Mucosa of stomach (tissue), 1 donor: ENCODE data around the gene VPS16.

Experiments used
- H3K27me3 ChIP-seq: one replicate; pipeline ENCODE4 v1.7.0; 2013; ENCODE audit warnings: mild to moderate bottlenecking, low read length; ENCODE audit not compliant: control insufficient read depth, insufficient read depth
- H3K36me3 ChIP-seq: one replicate; pipeline ENCODE4 v1.7.0; 2013; ENCODE audit warnings: low read length; ENCODE audit not compliant: control insufficient read depth, insufficient read depth
- H3K4me1 ChIP-seq: one replicate; pipeline ENCODE4 v1.7.0; 2013; ENCODE audit warnings: mild to moderate bottlenecking, low read length; ENCODE audit not compliant: control insufficient read depth, insufficient read depth
- H3K4me3 ChIP-seq: one replicate; pipeline ENCODE4 v1.7.0; 2013; ENCODE audit warnings: low read length
- H3K9ac ChIP-seq: one replicate; pipeline ENCODE4 v1.7.0; 2013; ENCODE audit warnings: mild to moderate bottlenecking, low read length, moderate library complexity
- H3K9me3 ChIP-seq: one replicate; pipeline ENCODE4 v1.7.0; 2013; ENCODE audit warnings: mild to moderate bottlenecking, low read length, moderate library complexity; ENCODE audit not compliant: control insufficient read depth
- donor health status: Pancreatic carcinoma.

VPS16 gene

GRCh38 chr20:2840138-2840966, at the start of gene VPS16, which contains the start of gene PCED1A:
VPS16 (plus strand) TSS chr20:2840745; CDS start chr20:2840775, 30 bp downstream.
PCED1A (minus strand) TSS chr20:2840655; CDS start chr20:2839912, 743 bp downstream.
- peak within 1 kb of the TSS; percentile 75 for H3K4me3 ChIP-seq
- H3K36me3 ChIP-seq = no peaks in the 10 kb centered on the region
- no peaks in the 10 kb centered on the region for H3K27me3 ChIP-seq
- peaks cover 17% of the 10 kb centered on the region for H3K4me1 ChIP-seq
- peak within 1 kb of the TSS; percentile 87 for H3K9ac ChIP-seq
- no peaks in the 10 kb centered on the region for H3K9me3 ChIP-seq

- Histone ChIP-seq H3K4me3 (no peak overlapping the region), H3K27me3 (peaks cover 26% of the 10 kb centered on the region), H3K9ac (no peak overlapping the region), H3K9me3 (no peaks in the 10 kb centered on the region), H3K36me3 (no peaks in the 10 kb centered on the region), H3K4me1 (no peaks in the 10 kb centered on the region)
Measured at GRCh38 chr20:2793471-2793870, 47.1 kb upstream of the VPS16 start.

DNA sequence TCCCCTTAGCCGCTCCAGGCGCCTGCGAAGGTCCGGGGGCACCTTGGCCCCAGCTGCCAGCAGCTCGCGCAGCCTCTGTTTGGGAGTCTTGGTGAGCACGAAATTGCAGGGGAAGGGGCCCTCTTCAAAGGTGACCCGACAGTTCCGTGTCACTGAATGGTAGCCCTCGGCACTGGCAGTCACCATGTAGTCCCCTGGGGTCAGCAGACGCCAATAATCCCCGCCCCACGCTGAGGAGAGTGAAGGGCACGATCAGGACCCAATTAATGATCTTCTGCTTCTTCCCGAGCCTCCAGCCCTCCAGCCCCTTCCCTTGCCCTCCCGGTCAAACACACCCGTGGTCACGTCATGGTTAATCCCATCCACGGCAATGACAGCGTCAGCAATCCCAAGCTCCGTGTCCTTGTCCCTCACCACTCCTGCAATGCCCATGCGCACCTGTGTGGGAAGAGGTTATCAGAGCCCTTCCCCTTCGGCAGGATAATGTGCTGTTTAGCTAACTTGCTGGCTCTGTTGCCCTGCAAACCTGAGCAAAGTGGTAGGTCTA, 46.3 kb upstream of the VPS16 start:
- no peak overlapping the region for H3K9ac ChIP-seq
- peaks cover 34% of the 10 kb centered on the region for H3K27me3 ChIP-seq
- no peaks in the 10 kb centered on the region for H3K36me3 ChIP-seq
- no peaks in the 10 kb centered on the region for H3K9me3 ChIP-seq
- no peak overlapping the region for H3K4me3 ChIP-seq
- no peaks in the 10 kb centered on the region for H3K4me1 ChIP-seq

- Histone ChIP-seq H3K9ac (no peak overlapping the region), H3K27me3 (peaks cover 41% of the 10 kb centered on the region), H3K36me3 (no peaks in the 10 kb centered on the region), H3K4me1 (no peaks in the 10 kb centered on the region), H3K9me3 (no peaks in the 10 kb centered on the region), H3K4me3 (no peak overlapping the region)
Measured at GRCh38 chr20:2794866-2795447, 45.6 kb upstream of the VPS16 start.

- H3K36me3 ChIP-seq = no peaks in the 10 kb centered on the region
- H3K4me1 ChIP-seq = no peaks in the 10 kb centered on the region
- H3K4me3 ChIP-seq = no peak overlapping the region
- H3K9ac ChIP-seq = no peak overlapping the region
- peaks cover 45% of the 10 kb centered on the region for H3K27me3 ChIP-seq
- H3K9me3 ChIP-seq = no peaks in the 10 kb centered on the region
Measured at GRCh38 chr20:2795451-2795850, 45.1 kb upstream of the VPS16 start.

DNA sequence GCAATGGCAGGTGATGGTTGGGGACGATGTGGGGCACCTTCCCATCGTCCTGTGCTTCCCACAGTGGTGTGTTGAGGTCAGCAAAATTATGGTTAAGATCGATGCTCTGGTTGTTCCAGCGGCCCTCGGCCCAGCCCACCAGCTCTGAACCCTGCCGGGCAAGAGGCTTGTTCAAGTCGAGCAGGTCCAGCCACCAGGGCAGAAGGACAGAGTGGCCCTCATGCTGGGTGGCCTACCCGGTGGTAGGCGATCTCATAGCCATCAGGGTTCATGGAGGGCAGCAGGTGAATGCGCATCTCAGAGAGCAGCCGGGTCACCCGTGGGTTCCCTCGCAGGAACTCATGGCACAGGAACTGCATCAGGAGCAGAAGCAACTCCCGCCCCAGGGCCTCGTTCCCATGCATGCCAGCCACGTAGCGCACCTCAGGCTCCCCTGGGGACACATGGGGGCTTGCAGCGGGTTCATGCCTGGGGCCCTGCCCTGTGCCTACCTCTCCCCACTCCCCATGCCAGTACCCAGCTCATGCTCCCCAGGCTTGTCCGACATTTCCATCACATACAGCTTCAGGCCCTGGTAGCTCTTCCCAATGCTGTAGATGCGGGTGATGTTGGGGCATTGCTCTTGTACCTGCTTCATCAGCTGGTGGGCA, 44.4 kb upstream of the VPS16 start:
- Histone ChIP-seq H3K4me1 (no peaks in the 10 kb centered on the region), H3K9ac (no peak overlapping the region), H3K27me3 (peaks cover 51% of the 10 kb centered on the region), H3K36me3 (no peaks in the 10 kb centered on the region), H3K9me3 (no peaks in the 10 kb centered on the region), H3K4me3 (no peak overlapping the region)

- Histone ChIP-seq H3K27me3 (peaks cover 61% of the 10 kb centered on the region), H3K4me1 (no peaks in the 10 kb centered on the region), H3K9ac (no peak overlapping the region), H3K4me3 (no peak overlapping the region), H3K36me3 (no peaks in the 10 kb centered on the region), H3K9me3 (no peaks in the 10 kb centered on the region)
Measured at GRCh38 chr20:2797136-2797983, 43.2 kb upstream of the VPS16 start.

DNA sequence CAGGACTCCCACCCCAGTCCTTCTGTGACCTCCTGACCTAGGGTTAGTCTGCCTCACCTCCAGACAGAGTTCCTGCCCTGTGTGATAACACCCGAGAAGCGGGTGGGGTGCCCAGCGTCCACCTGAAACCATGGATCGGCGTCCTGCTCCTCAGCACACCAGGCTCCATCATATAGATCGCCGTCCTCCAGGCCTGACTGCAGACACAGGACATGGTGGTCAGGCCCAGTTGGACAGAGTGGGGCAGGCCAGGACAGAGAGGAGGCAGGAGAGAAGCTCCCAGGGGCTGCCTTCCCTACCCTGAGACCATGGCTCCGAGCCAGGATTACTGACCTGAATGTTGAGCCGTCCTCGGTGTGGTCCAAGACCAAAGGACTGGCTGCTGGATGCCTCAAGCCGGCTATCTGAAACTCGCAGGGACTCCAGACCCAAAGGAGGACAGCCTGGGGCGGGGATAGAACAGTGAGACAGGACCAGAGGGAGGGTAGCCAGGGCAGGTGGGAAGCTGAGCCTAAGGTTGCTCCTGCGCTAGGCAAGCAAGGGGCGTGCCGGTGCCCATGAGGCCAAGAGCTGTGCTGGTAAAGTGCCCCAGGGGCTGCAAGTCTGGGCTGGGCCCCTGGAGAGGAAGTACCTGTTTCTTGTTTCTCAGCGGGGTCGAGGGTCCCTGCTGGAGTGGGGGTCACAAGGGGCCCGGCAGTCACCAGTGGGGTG, 42.3 kb upstream of the VPS16 start:
- H3K4me1 ChIP-seq = no peaks in the 10 kb centered on the region
- H3K9me3 ChIP-seq = no peaks in the 10 kb centered on the region
- no peaks in the 10 kb centered on the region for H3K36me3 ChIP-seq
- no peak overlapping the region for H3K9ac ChIP-seq
- peaks cover 56% of the 10 kb centered on the region for H3K27me3 ChIP-seq
- no peak overlapping the region for H3K4me3 ChIP-seq

DNA sequence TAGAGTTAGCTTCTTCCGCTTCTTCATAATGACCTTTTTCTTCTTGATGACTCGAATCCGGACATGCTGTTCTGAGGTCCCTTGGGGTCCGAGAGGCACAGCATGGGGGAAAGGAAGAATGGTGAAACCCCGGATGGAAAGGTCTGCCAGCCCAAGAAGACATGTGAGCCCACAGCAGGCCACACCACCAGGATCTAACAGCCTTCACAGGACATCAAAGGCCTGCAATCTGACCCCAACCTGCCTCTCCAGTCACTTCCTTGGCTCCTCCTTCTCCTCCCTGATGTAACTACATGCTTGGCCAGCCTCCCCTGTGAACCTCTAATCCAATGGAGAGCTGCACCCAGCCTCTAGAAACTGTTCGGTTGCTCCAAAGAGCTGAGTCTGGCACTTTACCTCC, 41.7 kb upstream of the VPS16 start:
- Histone ChIP-seq H3K9me3 (no peaks in the 10 kb centered on the region), H3K36me3 (no peaks in the 10 kb centered on the region), H3K9ac (no peak overlapping the region), H3K27me3 (peaks cover 59% of the 10 kb centered on the region), H3K4me1 (no peaks in the 10 kb centered on the region), H3K4me3 (no peak overlapping the region)

DNA sequence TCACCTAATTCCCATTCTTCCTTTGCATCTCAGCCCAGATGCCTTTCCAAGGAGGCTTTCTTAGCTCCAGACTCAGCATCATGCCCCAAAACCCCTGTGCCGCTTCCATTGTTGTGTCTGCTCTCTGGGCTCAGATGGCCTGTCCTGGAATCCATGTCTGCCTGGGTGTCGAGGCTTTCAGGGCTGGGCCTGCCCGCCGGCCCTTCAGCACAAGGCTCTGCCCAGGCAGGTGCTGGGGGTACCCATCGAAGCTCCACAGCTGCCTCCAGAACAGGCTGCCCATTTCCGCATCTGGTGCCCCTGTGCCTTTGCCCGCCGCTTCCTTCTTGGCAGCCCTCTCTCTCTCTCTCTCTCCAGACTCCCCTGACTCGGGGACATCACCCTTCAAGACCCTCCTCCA, 41.3 kb upstream of the VPS16 start:
- no peak overlapping the region for H3K9ac ChIP-seq
- H3K4me1 ChIP-seq = no peaks in the 10 kb centered on the region
- no peak overlapping the region for H3K4me3 ChIP-seq
- no peaks in the 10 kb centered on the region for H3K9me3 ChIP-seq
- H3K27me3 ChIP-seq = peaks cover 64% of the 10 kb centered on the region
- H3K36me3 ChIP-seq = no peaks in the 10 kb centered on the region
